Measurements from ENCODE around the gene CHCHD3.

DNA sequence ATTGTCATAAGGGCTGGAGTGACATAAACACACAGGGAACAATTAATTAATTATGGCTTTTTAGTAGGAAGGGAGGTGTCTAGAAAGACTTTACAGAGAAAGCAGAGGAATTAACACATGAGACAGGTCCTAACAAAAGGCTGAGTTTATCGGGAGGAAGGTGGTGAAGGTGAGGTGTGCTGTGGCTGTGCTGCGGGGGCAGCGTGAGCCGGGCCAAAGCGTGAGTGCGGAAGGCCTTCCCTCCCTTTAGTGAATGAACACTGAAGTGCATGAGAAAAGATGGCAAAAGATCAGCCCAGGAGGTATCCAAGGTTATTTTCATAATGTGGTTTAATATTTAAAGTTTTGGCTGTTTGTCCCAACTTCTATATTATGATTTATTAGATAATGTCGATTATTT is 262.2 kb downstream of the CHCHD3 start:
- TF ChIP-seq, protein P1, sequence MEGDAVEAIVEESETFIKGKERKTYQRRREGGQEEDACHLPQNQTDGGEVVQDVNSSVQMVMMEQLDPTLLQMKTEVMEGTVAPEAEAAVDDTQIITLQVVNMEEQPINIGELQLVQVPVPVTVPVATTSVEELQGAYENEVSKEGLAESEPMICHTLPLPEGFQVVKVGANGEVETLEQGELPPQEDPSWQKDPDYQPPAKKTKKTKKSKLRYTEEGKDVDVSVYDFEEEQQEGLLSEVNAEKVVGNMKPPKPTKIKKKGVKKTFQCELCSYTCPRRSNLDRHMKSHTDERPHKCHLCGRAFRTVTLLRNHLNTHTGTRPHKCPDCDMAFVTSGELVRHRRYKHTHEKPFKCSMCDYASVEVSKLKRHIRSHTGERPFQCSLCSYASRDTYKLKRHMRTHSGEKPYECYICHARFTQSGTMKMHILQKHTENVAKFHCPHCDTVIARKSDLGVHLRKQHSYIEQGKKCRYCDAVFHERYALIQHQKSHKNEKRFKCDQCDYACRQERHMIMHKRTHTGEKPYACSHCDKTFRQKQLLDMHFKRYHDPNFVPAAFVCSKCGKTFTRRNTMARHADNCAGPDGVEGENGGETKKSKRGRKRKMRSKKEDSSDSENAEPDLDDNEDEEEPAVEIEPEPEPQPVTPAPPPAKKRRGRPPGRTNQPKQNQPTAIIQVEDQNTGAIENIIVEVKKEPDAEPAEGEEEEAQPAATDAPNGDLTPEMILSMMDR (conservative IDR thresholded peaks at IDR 0.05), result no peak
- no peak for TF ChIP-seq EZH2 (IDR thresholded peaks at IDR 0.05; ENCODE audit: low read depth)

Measured in PC-9 (cell line).